22Rv1 (cell line): Measurements from ENCODE around the gene TSHZ1.
A peak's percentile ranks its signal among the peaks of the same experiment; 100 is the strongest.

Source experiments
- ZFX ChIP-seq: fragments of 450-650 bp; IDR thresholded peaks from 2 replicates; pipeline ENCODE4 v1.6.1; 2017; ENCODE audit warnings: antibody characterized with exemption, borderline replicate concordance
- TF ChIP-seq, protein P1 (sequence below): fragments of 450-650 bp; IDR thresholded peaks from 2 replicates; pipeline ENCODE4 v1.5.1; 2017; ENCODE audit warnings: mild to moderate bottlenecking

DNA sequence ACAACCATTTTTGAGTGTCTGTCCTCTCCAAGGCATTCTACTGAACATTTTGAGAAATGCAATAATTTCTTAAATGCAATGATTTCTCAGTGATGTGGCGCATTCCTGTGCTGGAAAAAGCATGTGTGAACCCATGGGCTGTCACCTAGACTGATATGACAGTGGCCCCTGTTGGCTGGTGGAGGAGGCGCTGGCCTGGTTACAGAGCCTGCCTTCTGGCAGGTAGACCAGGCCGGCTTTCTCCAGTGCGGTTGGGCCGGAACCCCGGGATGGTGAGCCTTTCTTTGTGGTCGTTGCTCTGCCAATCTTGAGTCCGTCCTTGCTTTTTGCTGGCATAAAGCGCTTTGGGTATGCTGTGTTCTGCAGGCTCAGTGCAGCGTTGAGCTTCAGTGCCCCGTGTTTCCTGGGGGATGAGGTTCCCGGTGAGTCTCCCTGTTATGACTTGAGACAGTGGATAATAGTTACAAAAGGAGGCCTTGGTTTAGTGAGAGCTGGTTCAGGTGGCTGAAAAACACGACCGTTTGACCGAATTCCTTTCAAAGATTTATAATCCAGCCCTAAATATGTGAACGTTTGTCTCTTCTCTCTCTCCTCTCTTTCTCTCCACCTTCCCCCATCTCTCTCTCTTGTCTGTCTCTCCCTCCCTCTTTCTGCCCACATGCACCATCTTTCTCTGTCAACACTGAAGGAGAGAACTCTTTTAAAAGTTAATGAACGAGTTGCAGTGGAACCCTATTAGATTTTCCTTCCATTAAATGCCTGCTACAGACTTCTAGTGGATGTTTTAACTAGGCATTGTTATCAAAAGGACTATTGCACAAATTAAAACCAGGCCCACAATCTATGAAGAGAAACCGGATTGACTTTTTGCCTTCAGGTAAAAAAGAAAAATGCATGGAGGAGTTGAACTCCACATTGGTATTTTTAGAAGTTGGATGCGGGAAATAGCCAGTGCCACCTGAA lies 34.0 kb downstream of the TSHZ1 start:
- TF ChIP-seq, protein P1, sequence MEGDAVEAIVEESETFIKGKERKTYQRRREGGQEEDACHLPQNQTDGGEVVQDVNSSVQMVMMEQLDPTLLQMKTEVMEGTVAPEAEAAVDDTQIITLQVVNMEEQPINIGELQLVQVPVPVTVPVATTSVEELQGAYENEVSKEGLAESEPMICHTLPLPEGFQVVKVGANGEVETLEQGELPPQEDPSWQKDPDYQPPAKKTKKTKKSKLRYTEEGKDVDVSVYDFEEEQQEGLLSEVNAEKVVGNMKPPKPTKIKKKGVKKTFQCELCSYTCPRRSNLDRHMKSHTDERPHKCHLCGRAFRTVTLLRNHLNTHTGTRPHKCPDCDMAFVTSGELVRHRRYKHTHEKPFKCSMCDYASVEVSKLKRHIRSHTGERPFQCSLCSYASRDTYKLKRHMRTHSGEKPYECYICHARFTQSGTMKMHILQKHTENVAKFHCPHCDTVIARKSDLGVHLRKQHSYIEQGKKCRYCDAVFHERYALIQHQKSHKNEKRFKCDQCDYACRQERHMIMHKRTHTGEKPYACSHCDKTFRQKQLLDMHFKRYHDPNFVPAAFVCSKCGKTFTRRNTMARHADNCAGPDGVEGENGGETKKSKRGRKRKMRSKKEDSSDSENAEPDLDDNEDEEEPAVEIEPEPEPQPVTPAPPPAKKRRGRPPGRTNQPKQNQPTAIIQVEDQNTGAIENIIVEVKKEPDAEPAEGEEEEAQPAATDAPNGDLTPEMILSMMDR: 0 out of 2 replicates have a peak, but pooled peaks have one; percentile 8
- TF ChIP-seq ZFX: no peak
